ENCODE results near the gene SEMA4B.

Gene SEMA4B

DNA sequence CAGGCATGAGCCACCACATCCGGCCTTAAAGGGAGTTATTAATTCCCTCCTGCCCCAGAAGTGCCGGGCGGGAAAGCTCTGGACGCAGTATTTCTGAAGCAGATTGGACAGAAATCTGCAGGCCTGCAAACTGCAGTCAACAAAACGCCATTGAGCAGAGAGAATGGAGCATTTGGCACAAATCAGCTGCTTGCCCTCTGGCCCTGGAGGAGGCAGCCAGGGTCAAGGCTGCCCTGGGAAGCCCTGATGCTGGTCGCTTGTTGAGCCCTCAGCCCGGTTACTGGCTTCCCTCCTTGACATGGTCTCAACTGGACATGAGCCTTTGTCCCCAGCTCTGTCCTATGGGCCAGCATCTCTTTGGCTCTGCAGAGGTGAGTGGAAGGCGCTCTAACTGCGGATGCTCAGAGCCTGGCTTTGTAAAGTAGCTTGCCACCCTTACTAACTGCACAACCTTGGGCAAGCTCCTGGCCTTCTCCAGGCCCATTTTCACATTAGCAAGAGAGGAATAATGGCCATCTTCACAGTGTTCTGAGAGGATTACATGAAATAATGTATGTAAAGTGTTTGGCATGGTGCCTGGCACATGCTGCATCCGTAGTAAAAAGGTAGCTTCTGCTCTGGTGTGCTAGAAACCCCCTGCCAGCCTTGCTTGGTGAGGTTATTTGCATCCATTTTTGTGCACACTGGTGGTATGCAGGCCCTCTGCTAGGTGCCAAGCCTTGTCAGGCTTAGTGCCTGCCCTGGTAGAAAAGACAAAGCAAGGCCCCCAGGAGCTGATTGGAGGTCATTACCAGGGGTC lies 4.1 kb downstream of the SEMA4B start:
- DNase-seq (ENCODE audit: low spot score) = no peak

GRCh38 chr15:90205886-90206285 lies 4.8 kb downstream of the SEMA4B start:
- no peak for DNase-seq (ENCODE audit: low spot score)

DNA sequence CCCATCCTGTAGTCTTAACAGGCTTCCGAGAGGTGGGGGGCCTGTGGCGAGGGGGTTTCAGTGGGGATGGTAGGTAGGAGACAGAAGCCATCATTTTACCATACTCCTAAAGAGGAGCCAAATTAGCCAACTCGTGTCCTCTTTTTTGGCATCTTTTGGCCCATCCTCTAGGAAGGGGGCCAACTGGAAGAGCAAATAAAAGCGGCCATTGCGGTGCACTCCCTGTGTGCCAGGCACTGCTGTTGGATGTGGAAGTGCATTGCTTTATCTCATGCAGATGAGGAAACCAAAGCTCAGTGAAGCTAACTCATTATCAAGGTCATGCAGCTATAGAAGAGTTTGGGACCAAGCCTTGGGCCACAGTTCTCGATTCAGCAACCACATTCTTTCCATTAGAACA lies 6.1 kb downstream of the SEMA4B start:
- no peak for DNase-seq (ENCODE audit: low spot score)

GRCh38 chr15:90208356-90208755 lies 7.2 kb downstream of the SEMA4B start:
- DNase-seq (ENCODE audit: low spot score) = no peak

GRCh38 chr15:90209591-90209990 lies 8.5 kb downstream of the SEMA4B start:
- DNase-seq (ENCODE audit: low spot score) = no peak

GRCh38 chr15:90210593-90210992 lies 9.5 kb downstream of the SEMA4B start:
- no peak for DNase-seq (ENCODE audit: low spot score)

DNA sequence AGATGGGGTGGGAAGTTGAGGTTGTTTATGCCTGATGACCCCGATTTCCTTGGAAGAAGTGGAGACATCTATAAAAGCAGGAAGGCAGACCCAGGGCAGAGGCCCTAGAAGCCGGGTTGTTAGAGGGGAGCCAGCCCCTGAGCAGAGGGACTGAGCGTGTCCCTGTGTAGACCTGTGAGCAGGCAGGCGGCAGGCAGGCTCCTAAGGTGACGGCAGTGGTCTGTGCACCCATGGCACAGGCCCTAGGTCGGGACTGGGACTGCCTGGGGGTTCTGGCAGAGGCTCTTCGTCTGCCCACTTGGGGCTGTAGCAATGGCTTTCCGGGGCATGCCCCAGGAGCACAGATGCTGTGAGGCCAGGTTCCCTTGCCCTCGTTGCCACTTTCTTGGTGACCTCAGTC lies 9.9 kb downstream of the SEMA4B start:
- no peak for DNase-seq (ENCODE audit: low spot score)

GRCh38 chr15:90211440-90212143 lies 10.5 kb downstream of the SEMA4B start:
- no peak for DNase-seq (ENCODE audit: low spot score)

DNA sequence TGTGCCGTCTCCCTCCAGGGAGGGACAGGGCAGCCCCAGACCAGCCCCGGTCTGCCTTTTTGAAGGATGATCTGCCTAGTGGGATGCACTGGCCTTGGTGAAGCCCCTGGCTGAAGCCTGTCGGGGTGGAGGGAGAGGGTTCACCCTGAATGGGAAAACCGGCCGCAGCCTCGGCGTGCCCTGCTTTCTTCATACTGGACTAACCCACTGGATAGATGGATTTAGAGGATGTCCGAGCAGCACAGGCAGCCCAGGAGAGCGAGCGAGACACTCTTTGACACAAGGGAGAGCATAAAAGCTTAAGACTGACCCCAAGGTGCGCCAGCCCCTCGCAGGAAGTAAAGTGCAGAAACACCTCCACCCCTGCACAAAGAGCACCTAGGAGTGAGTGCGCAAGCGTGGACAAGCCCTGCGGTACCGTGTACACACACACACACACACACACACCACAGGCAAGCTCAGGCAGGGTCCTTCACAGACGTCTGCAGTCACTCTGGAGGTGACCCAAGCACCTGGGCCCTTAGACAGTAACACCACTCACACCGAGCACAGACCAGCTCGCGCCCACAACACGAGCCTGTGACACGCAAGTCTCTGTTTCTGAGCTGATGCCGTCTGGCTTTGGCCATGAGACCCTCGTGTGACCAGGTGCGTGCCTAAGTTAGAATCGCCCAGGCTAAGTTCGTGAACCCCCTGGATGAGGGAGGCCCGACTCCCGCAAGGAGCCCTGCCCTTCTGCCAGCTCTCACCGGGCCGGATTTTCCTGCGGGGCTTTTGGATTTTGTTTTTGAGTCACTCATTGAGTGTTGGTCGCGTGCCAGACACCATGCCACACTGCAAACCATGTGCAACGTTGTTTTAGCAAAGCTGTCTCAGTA lies 11.3 kb downstream of the SEMA4B start:
- no peak for DNase-seq (ENCODE audit: low spot score)

DNA sequence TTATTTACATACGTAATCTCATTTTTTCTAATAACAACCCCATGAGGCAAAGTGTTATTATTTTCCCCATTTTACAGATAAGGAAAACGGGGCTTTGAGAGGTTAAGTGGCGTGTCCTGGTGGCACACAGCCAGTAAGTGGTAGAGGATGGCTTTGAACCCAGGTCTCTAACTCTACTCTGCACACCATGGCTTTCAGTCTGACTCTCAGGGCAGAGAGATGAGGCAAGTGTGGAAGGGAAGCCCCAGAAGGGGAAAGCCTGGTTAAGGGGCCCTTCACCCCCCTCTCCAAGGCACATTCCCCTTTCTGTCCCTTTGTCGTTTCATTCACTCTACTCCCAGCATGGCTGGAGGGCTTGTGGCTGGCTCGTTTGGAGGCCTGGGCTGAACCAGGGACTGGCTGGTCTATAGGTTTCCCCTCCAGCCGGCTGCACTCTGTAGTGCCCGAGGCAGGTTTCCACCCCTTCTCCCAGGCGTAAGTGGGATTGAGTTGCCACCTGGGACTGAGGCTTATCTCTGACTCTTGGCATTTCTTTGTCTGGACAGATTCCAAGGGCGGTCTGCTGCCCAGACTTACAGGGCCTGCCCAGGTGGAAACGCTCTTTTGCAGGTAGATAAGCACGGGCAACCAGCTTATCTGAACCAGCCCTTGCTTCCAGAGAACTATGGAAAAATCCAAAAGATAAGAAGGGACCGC lies 12.1 kb downstream of the SEMA4B start:
- DNase-seq (ENCODE audit: low spot score) = no peak

- no peak for DNase-seq (ENCODE audit: low spot score)
These were observed 12.7 kb downstream of the SEMA4B start for GRCh38 chr15:90213818-90214204.

GRCh38 chr15:90214553-90215196 lies 13.5 kb downstream of the SEMA4B start:
- DNase-seq (ENCODE audit: low spot score) = peak; percentile 55

DNA sequence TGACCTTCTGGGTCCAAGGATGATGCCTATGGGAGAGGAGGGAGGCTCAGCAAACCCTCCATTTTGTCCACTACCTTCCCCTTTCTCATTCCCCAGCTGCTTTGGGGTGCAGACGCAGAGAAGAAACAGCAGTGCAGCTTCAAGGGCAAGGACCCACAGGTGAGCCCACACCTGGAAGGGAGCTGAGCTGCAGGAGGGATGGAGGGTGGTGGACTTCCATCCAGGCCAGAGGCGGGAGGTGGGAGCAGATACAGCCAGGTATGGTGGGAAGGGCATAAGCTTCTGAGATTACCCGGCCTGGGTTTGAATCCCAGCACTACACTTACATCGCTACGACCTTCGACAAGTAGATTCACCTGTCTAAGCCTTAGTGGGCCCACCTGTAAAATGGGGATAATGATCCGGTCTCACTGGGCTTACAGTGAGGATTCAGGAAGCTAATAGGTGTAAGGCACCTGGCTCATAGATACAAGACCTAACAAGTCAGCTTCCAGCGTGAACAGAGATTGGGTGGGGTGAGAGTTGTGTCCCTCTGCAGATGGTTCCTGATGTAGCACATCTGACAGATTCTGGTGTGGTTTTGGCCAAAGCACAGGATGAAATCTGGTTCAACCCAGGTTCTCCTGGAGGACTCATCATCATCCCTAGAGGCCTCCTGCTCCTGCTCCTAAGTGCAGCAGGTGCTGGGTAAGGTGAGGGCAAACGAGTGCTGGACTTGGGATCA lies 16.7 kb downstream of the SEMA4B start:
- DNase-seq (ENCODE audit: low spot score) = no peak

DNA sequence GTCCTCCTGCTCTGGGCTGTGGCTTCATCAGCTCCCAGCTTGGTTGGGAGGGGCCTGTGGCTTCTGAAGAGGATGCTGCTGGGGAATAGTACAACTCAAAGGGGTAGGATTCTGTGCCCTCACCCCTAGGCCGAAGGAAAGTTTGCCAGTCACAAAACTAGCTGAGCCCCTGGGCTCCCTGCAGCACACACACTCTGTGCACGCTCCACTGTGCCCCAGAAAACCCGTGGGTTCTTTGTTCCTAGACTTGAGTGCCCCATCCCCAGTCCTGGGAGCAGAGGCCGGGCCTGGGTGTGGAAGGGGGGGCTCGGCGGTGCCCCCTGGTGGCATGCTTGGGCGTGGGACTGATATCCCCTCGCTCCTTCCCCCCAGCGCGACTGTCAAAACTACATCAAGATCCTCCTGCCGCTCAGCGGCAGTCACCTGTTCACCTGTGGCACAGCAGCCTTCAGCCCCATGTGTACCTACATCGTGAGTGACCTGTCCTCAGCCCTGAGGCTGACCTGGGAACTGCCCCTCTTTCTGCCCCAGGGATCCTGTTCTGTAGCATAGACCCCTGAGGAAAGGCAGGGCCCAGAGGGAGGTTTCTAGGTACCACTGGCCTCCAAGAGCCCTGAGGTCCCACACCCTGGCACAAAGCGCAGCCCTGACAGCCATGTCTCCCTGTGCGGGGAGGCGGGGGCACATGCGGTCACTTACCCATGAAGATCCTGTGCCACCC lies 18.5 kb downstream of the SEMA4B start:
- DNase-seq (ENCODE audit: low spot score) = peak; percentile 91

DNA sequence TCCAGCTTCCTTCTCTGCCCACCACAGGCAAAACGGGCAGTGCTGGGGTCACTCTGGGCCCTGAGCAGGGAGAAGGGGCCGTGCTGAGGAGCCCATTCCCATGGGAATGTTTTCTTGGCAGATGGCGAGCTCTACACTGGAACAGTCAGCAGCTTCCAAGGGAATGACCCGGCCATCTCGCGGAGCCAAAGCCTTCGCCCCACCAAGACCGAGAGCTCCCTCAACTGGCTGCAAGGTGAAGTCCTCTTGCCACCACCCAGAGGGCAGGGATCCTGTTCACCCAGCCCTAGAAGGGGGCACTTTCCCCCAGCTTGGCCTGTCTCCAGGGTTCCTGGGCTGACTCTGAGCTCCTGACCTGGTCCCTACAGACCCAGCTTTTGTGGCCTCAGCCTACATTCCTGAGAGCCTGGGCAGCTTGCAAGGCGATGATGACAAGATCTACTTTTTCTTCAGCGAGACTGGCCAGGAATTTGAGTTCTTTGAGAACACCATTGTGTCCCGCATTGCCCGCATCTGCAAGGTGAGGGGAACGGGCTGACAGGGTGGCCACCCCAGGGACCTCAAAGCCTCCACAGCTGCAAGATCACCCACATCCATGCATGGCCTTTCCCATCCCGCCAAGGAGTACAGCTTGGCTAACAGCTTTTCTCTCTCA lies 20.2 kb downstream of the SEMA4B start:
- DNase-seq (ENCODE audit: low spot score) = peak; percentile 97

DNA sequence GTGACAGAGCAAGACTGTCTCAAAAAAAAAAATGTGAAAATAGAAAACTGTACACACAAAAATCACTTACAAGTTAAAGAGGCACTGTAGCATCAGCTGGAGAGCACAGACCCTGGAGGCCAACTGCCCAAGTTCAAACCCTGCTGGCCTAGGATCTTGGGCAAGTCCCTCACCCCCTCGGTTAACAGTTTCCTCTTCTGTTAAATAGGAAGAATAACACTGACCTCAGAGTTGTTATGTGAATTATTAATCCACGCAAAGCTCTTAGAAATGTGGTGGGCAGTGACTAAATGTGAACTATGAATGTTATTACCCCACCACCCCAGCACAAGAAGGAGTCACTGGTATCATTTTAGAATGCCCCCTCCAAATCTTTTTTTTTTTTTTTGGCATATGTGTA lies 21.4 kb downstream of the SEMA4B start:
- no peak for DNase-seq (ENCODE audit: low spot score)

DNA sequence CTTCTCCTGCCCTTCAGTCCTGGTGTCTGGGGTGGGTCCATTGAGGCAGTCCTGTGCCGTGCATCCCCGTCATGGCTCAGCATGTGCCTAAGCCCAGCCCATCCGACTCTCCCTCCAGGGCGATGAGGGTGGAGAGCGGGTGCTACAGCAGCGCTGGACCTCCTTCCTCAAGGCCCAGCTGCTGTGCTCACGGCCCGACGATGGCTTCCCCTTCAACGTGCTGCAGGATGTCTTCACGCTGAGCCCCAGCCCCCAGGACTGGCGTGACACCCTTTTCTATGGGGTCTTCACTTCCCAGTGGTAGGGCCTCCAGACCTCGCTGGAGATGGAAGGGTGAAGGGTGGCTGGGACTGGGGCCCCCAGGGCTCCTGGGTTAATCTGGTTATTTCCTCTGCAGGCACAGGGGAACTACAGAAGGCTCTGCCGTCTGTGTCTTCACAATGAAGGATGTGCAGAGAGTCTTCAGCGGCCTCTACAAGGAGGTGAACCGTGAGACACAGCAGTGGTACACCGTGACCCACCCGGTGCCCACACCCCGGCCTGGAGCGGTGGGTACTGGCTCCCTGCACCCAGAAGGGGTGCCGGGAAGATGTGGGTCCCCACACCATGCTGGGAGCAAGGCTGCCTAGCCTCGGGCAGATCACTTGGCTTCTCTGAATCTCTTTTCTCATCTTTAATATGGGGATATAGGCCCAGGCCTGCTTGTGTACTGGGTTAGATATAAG lies 22.5 kb downstream of the SEMA4B start:
- DNase-seq (ENCODE audit: low spot score) = no peak

DNA sequence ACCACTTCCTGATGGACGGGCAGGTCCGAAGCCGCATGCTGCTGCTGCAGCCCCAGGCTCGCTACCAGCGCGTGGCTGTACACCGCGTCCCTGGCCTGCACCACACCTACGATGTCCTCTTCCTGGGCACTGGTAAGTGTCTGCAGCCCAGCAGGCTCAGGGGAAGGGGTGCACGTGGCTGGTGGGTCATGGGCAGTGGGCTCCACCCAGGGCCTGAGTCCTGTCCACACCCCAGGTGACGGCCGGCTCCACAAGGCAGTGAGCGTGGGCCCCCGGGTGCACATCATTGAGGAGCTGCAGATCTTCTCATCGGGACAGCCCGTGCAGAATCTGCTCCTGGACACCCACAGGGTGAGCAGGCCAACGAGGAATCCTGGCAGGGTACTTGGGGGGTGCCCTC lies 23.9 kb downstream of the SEMA4B start:
- no peak for DNase-seq (ENCODE audit: low spot score)

Data from HuH-7.5 (cell line).